H1 (cell line): ENCODE measurements around the gene HPS5.

ENCODE experiments used
- EP300 ChIP-seq, 2 experiments: IDR thresholded peaks; 1 replicate in 1 of 2; 2 replicates in 1 of 2; pipeline ENCODE4 v1.6.1; 2011 to 2012; ENCODE audit warnings: low read depth in 2 of 2, low read length in 2 of 2, mild to moderate bottlenecking in 2 of 2, borderline replicate concordance in 1 of 2, inconsistent platforms in 1 of 2, moderate library complexity in 1 of 2
- KDM1A ChIP-seq: fragments of 200-600, 300-600 bp; sonication (generic); IDR thresholded peaks from 2 replicates; pipeline ENCODE4 v1.7.1; 2016; ENCODE audit warnings: mild to moderate bottlenecking, low read length, borderline replicate concordance
- KDM5A ChIP-seq: fragments of 200-600 bp; IDR thresholded peaks from 2 replicates; pipeline ENCODE4 v1.7.1; 2012; ENCODE audit warnings: mild to moderate bottlenecking, low read length, inconsistent platforms, mixed read lengths
- POLR2A ChIP-seq, 2 experiments: IDR thresholded peaks; 1 replicate in 1 of 2; 2 replicates in 1 of 2; pipeline ENCODE4 v1.6.1; 2011; ENCODE audit warnings: low read depth in 2 of 2, low read length in 2 of 2, mild to moderate bottlenecking in 2 of 2; ENCODE audit errors: control extremely low read depth in 1 of 2
- RAD21 ChIP-seq, 2 experiments: IDR thresholded peaks in 1 of 2; conservative IDR thresholded peaks in 1 of 2; 2 replicates each; pipeline ENCODE4 v1.6.1; 2011; ENCODE audit warnings: low read depth in 2 of 2, low read length in 2 of 2, improper control_type of control experiment in 1 of 2, inconsistent platforms in 1 of 2, mild to moderate bottlenecking in 1 of 2, moderate library complexity in 1 of 2
- SIN3A ChIP-seq, 2 experiments: IDR thresholded peaks in 1 of 2; conservative IDR thresholded peaks in 1 of 2; 2 replicates each; pipeline ENCODE4 v1.6.1; 2011 to 2012; ENCODE audit warnings: low read length in 2 of 2, improper control_type of control experiment in 1 of 2, low read depth in 1 of 2, mild to moderate bottlenecking in 1 of 2
- SP2 ChIP-seq: IDR thresholded peaks from 2 replicates; pipeline ENCODE4 v1.6.1; 2012; ENCODE audit warnings: mild to moderate bottlenecking, low read length, inconsistent platforms
- ZNF274 ChIP-seq: IDR thresholded peaks from 2 replicates; pipeline ENCODE4 v1.7.0; 2012; ENCODE audit warnings: low read length, borderline replicate concordance; ENCODE audit errors: extremely low read depth
- TF ChIP-seq, protein P1 (sequence below), 3 experiments: IDR thresholded peaks; 1 replicate in 2 of 3; 2 replicates in 1 of 3; pipeline versions ENCODE4 v1.5.1 to v1.6.1; 2011; ENCODE audit warnings: low read length in 3 of 3, mild to moderate bottlenecking in 3 of 3, inconsistent platforms in 2 of 3, low read depth in 1 of 3, moderate library complexity in 1 of 3; ENCODE audit not compliant: insufficient read depth in 1 of 3; ENCODE audit errors: control extremely low read depth in 1 of 3

DNA sequence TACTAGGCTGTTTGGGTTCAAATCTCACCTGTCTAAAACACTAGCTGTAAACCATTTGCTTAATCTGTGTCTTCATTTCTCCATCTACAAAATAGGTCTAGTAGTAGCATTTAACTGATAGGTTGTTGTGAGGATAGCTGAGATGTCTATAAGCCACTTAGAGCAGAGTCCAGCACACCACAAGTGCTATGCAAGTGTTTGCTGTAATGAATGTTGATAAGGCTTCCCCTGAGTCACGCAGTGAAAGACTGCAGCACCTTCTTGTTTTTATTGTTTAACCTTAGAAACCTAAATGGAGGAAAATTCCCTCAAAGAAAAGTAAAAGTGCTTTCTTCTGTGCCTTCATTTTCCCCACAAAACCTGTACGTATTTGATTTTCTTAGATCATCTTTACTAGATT lies 49.3 kb upstream of the HPS5 start:
- TF ChIP-seq, protein P1, sequence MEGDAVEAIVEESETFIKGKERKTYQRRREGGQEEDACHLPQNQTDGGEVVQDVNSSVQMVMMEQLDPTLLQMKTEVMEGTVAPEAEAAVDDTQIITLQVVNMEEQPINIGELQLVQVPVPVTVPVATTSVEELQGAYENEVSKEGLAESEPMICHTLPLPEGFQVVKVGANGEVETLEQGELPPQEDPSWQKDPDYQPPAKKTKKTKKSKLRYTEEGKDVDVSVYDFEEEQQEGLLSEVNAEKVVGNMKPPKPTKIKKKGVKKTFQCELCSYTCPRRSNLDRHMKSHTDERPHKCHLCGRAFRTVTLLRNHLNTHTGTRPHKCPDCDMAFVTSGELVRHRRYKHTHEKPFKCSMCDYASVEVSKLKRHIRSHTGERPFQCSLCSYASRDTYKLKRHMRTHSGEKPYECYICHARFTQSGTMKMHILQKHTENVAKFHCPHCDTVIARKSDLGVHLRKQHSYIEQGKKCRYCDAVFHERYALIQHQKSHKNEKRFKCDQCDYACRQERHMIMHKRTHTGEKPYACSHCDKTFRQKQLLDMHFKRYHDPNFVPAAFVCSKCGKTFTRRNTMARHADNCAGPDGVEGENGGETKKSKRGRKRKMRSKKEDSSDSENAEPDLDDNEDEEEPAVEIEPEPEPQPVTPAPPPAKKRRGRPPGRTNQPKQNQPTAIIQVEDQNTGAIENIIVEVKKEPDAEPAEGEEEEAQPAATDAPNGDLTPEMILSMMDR (IDR thresholded peaks at IDR 0.05; ENCODE audit: control extremely low read depth in 1 of 3, insufficient read depth in 1 of 3, low read depth in 1 of 3, low read length in 3 of 3) = no peak
- TF ChIP-seq EP300 (IDR thresholded peaks at IDR 0.05; ENCODE audit: borderline replicate concordance in 1 of 2, low read depth in 2 of 2, low read length in 2 of 2) (no peak), SIN3A (conservative IDR thresholded peaks at IDR 0.05 in 1 of 2, IDR thresholded peaks at IDR 0.05 in 1 of 2; ENCODE audit: low read depth in 1 of 2, low read length in 2 of 2) (no peak), KDM1A (no peak), POLR2A (IDR thresholded peaks at IDR 0.05; ENCODE audit: control extremely low read depth in 1 of 2, low read depth in 2 of 2, low read length in 2 of 2) (no peak), KDM5A (no peak), SP2 (no peak), RAD21 (IDR thresholded peaks at IDR 0.05 in 1 of 2, conservative IDR thresholded peaks at IDR 0.05 in 1 of 2; ENCODE audit: low read depth in 2 of 2, low read length in 2 of 2) (no peak), ZNF274 (no peak)
